T-cell (primary cell): ENCODE data around the gene DAP. TPM values are rescaled to one million over a fixed set of nuclear protein-coding genes. Genes with fewer than 3 reads are reported as not detected.

Source experiments
- ATAC-seq, 4 experiments: fragments of 200-7000 bp in 3 of 4; fragments of 150-1000 bp in 1 of 4; cut with Tn5 transposase; replicated peaks in 1 of 4; 1 replicate in 3 of 4; 2 replicates in 1 of 4; pipeline ENCODE4 v1.10.0; 2021; ENCODE audit warnings: moderate library complexity in 3 of 4, mild to moderate bottlenecking in 2 of 4, moderate number of reproducible peaks in 1 of 4
- CTCF ChIA-PET, 2 donors: fragments of 300-600 bp; sonication (Branson Sonifier 250); formaldehyde crosslinking; loops; one replicate each; lab custom pipeline; 2022; ENCODE audit warnings: antibody characterized with exemption in 2 of 2; lab: Charles Lee
- POLR2A ChIA-PET, 2 donors: fragments of 300-600 bp; sonication (Branson Sonifier 250); formaldehyde crosslinking; loops; one replicate each; lab custom pipeline; 2022; ENCODE audit warnings: antibody characterized with exemption in 2 of 2; lab: Charles Lee
- DNase-seq, 35 experiments: peaks; one replicate each; pipeline versions ENCODE4 v3.0.0 to v3.0.0-alpha.2; 2013 to 2023
- H3K27ac ChIP-seq: one replicate; pipeline ENCODE4 v1.5.1; 2013; ENCODE audit warnings: low read length
- H3K27me3 ChIP-seq, 2 experiments: replicated peaks in 1 of 2; 1 replicate in 1 of 2; 2 replicates in 1 of 2; pipeline versions ENCODE4 v1.6.1 to v1.7.0; 2013; ENCODE audit warnings: low read length in 1 of 2, mixed read lengths in 1 of 2; ENCODE audit not compliant: control insufficient read depth in 2 of 2, insufficient read depth in 2 of 2; ENCODE audit errors: extremely low read depth in 1 of 2
- H3K36me3 ChIP-seq, 2 donors: 1 replicate in 1 of 2; 2 replicates in 1 of 2; pipeline versions ENCODE4 v1.6.1 to v1.7.0; 2013; ENCODE audit warnings: low read length in 1 of 2; ENCODE audit not compliant: control insufficient read depth in 2 of 2, insufficient read depth in 1 of 2; ENCODE audit errors: extremely low read depth in 1 of 2
- H3K4me1 ChIP-seq, 2 experiments: 1 replicate in 1 of 2; 2 replicates in 1 of 2; pipeline versions ENCODE4 v1.6.1 to v1.7.0; 2013; ENCODE audit warnings: low read length in 2 of 2, mixed read lengths in 1 of 2; ENCODE audit not compliant: insufficient read depth in 2 of 2, control insufficient read depth in 1 of 2; ENCODE audit errors: extremely low read depth in 1 of 2
- H3K4me3 ChIP-seq, 2 donors: 1 replicate in 1 of 2; 2 replicates in 1 of 2; pipeline versions ENCODE4 v1.5.1 to v1.7.0; 2013; ENCODE audit warnings: mild to moderate bottlenecking in 2 of 2, low read length in 1 of 2, moderate library complexity in 1 of 2; ENCODE audit not compliant: control insufficient read depth in 1 of 2; ENCODE audit errors: extremely low read depth in 1 of 2
- H3K9me3 ChIP-seq: 2 replicates; pipeline ENCODE4 v1.7.0; 2013
- H3K27ac Mint-ChIP-seq, 2 donors: one replicate each; pipeline ENCODE4 v1.8.0; 2020 to 2021; ENCODE audit warnings: mild to moderate bottlenecking in 2 of 2, mixed read lengths in 2 of 2
- H3K27me3 Mint-ChIP-seq, 2 donors: one replicate each; pipeline ENCODE4 v1.8.0; 2021 to 2022; ENCODE audit warnings: mixed read lengths in 2 of 2
- H3K36me3 Mint-ChIP-seq: one replicate; pipeline ENCODE4 v1.8.0; 2021; ENCODE audit warnings: mixed read lengths
- H3K4me1 Mint-ChIP-seq, 3 donors: one replicate each; pipeline ENCODE4 v1.8.0; 2020 to 2022; ENCODE audit warnings: mixed read lengths in 3 of 3, mild to moderate bottlenecking in 1 of 3
- H3K4me3 Mint-ChIP-seq, 3 donors: one replicate each; pipeline ENCODE4 v1.8.0; 2020 to 2022; ENCODE audit warnings: mild to moderate bottlenecking in 3 of 3, mixed read lengths in 3 of 3, moderate library complexity in 3 of 3
- H3K9me3 Mint-ChIP-seq, 3 donors: one replicate each; pipeline ENCODE4 v1.8.0; 2020 to 2022; ENCODE audit warnings: mixed read lengths in 3 of 3
- WGBS: methylation state at CpG from one replicate; pipeline ENCODE4 v1.1.5; 2013; ENCODE audit warnings: missing lambda C conversion rate; ENCODE audit not compliant: insufficient coverage; 5-methylcytosine and 5-hydroxymethylcytosine counted together
- total RNA-seq, 35 experiments: library from RNA in 6 of 35; stranded (reverse) in 6 of 35; fragments of 120-200 nt in 1 of 35; gene quantifications; one replicate each; pipeline versions ENCODE4 v1.2.1 to v1.2.4 and lab custom pipeline; 2013 to 2026

Gene DAP
- total RNA-seq, 5 donors from 2014 or later (not counting 1 experiment from before 2014, with no cell fraction given) = 34.1 to 43.7 (median 36.3) TPM

GRCh38 chr5:10734037-10734709 is 26.9 kb downstream of the DAP start:
- no peaks in the 10 kb centered on the region for H3K27me3 Mint-ChIP-seq
- ChIA-PET CTCF (interaction anchor here in 1 of 2 donors (0.6 kb wide), 1 partner anchor 150 kb away, joined by 3 read pairs; no protein-coding TSS in a partner anchor), POLR2A (no interaction called here)
- H3K36me3 Mint-ChIP-seq = peaks cover 29% of the 10 kb centered on the region
- no peaks in the 10 kb centered on the region for H3K9me3 ChIP-seq
- WGBS = 82% methylated on average over 5 of the region's 11 CpGs
- ATAC-seq (no peak), DNase-seq (no peak)
- no peak overlapping the region for H3K27ac Mint-ChIP-seq
- H3K4me3 ChIP-seq = no peak overlapping the region
- H3K27ac ChIP-seq = no peak overlapping the region
- no peaks in the 10 kb centered on the region for H3K4me1 ChIP-seq
- no peak overlapping the region for H3K4me3 Mint-ChIP-seq
- H3K27me3 ChIP-seq = no peaks in the 10 kb centered on the region
- peaks cover 18 to 32% (median 23%) of the 10 kb centered on the region in 3 donors for H3K4me1 Mint-ChIP-seq
- peaks cover 0 to 3% of the 10 kb centered on the region in 2 donors for H3K36me3 ChIP-seq
- no peaks in the 10 kb centered on the region for H3K9me3 Mint-ChIP-seq

GRCh38 chr5:10733426-10733825 is 27.6 kb downstream of the DAP start:
- Histone ChIP-seq H3K27ac (no peak overlapping the region), H3K4me3 (no peak overlapping the region), H3K9me3 (no peaks in the 10 kb centered on the region), H3K4me1 (no peaks in the 10 kb centered on the region), H3K27me3 (no peaks in the 10 kb centered on the region), H3K36me3 (peaks cover 0 to 3% of the 10 kb centered on the region in 2 donors)
- Mint-ChIP-seq H3K27me3 (no peaks in the 10 kb centered on the region), H3K27ac (no peak overlapping the region), H3K4me1 (peaks cover 18 to 32% (median 23%) of the 10 kb centered on the region in 3 donors), H3K36me3 (peaks cover 29% of the 10 kb centered on the region), H3K9me3 (no peaks in the 10 kb centered on the region), H3K4me3 (no peak overlapping the region)
- DNase-seq (no peak), ATAC-seq (no peak)
- POLR2A ChIA-PET = no interaction called here
- CTCF ChIA-PET = no interaction called here
- no CpG with 5 or more reads among the region's 2 CpGs for WGBS

GRCh38 chr5:10731913-10732312 is 29.1 kb downstream of the DAP start:
- H3K4me1 Mint-ChIP-seq = peaks cover 21 to 32% (median 30%) of the 10 kb centered on the region in 3 donors
- no peak for DNase-seq
- Histone ChIP-seq H3K4me3 (no peak overlapping the region), H3K27me3 (no peaks in the 10 kb centered on the region), H3K27ac (no peak overlapping the region), H3K4me1 (no peaks in the 10 kb centered on the region), H3K9me3 (no peaks in the 10 kb centered on the region), H3K36me3 (peaks cover 0 to 3% of the 10 kb centered on the region in 2 donors)
- no peak overlapping the region for H3K27ac Mint-ChIP-seq
- ChIA-PET POLR2A (no interaction called here), CTCF (no interaction called here)
- ATAC-seq = no peak
- H3K27me3 Mint-ChIP-seq = no peaks in the 10 kb centered on the region
- 100% methylated on average over 1 of the region's 1 CpG for WGBS
- no peak overlapping the region for H3K4me3 Mint-ChIP-seq
- H3K36me3 Mint-ChIP-seq = peaks cover 29% of the 10 kb centered on the region
- H3K9me3 Mint-ChIP-seq = no peaks in the 10 kb centered on the region

- WGBS = 95% methylated on average over 3 of the region's 4 CpGs
- H3K27ac Mint-ChIP-seq = no peak overlapping the region
Measured at GRCh38 chr5:10730043-10730351, 31.0 kb downstream of the DAP start.

GRCh38 chr5:10729320-10730042 is 31.6 kb downstream of the DAP start:
- no peak for ATAC-seq
- ChIA-PET CTCF (no interaction called here), POLR2A (no interaction called here)
- no peak overlapping the region for H3K4me3 Mint-ChIP-seq
- no peaks in the 10 kb centered on the region for H3K27me3 ChIP-seq
- no peaks in the 10 kb centered on the region for H3K9me3 Mint-ChIP-seq
- no peak overlapping the region for H3K4me3 ChIP-seq
- peaks cover 0 to 9% of the 10 kb centered on the region in 2 donors for H3K36me3 ChIP-seq
- H3K4me1 Mint-ChIP-seq = peaks cover 23 to 35% (median 25%) of the 10 kb centered on the region in 3 donors
- H3K9me3 ChIP-seq = no peaks in the 10 kb centered on the region
- DNase-seq = no peak
- H3K27me3 Mint-ChIP-seq = no peaks in the 10 kb centered on the region
- WGBS = 87% methylated on average over 8 of the region's 9 CpGs
- H3K27ac ChIP-seq = no peak overlapping the region
- H3K36me3 Mint-ChIP-seq = peaks cover 35% of the 10 kb centered on the region
- no peaks in the 10 kb centered on the region for H3K4me1 ChIP-seq
- H3K27ac Mint-ChIP-seq = no peak overlapping the region

More at GRCh38 chr5:10730043-10730351, 31.0 kb downstream of the DAP start:
- ChIA-PET CTCF (no interaction called here), POLR2A (no interaction called here)
- H3K36me3 Mint-ChIP-seq = peaks cover 35% of the 10 kb centered on the region
- H3K4me1 ChIP-seq = no peaks in the 10 kb centered on the region
- peaks cover 0 to 9% of the 10 kb centered on the region in 2 donors for H3K36me3 ChIP-seq
- no peaks in the 10 kb centered on the region for H3K27me3 Mint-ChIP-seq
- H3K27me3 ChIP-seq = no peaks in the 10 kb centered on the region
- H3K4me1 Mint-ChIP-seq = peaks cover 25 to 36% (median 26%) of the 10 kb centered on the region in 3 donors
- no peak overlapping the region for H3K27ac ChIP-seq
- H3K9me3 Mint-ChIP-seq = no peaks in the 10 kb centered on the region
- no peak overlapping the region for H3K4me3 ChIP-seq
- no peaks in the 10 kb centered on the region for H3K9me3 ChIP-seq
- H3K4me3 Mint-ChIP-seq = no peak overlapping the region
- no peak for DNase-seq
- no peak for ATAC-seq

GRCh38 chr5:10728679-10729078 is 32.4 kb downstream of the DAP start:
- WGBS = 100% methylated on average over 1 of the region's 6 CpGs
- Histone ChIP-seq H3K9me3 (no peaks in the 10 kb centered on the region), H3K27ac (no peak overlapping the region), H3K27me3 (no peaks in the 10 kb centered on the region), H3K4me3 (no peak overlapping the region), H3K36me3 (peaks cover 0 to 9% of the 10 kb centered on the region in 2 donors), H3K4me1 (no peaks in the 10 kb centered on the region)
- DNase-seq (no peak), ATAC-seq (no peak)
- Mint-ChIP-seq H3K36me3 (peaks cover 35% of the 10 kb centered on the region), H3K27me3 (no peaks in the 10 kb centered on the region), H3K4me1 (peaks cover 21 to 27% (median 25%) of the 10 kb centered on the region in 3 donors), H3K4me3 (no peak overlapping the region), H3K9me3 (no peaks in the 10 kb centered on the region), H3K27ac (no peak overlapping the region)
- ChIA-PET POLR2A (no interaction called here), CTCF (no interaction called here)
